GM21423 (cell line): ENCODE data around the gene DNAL4.

ENCODE experiments used
- ATAC-seq: cut with Tn5 transposase; IDR thresholded peaks from one replicate; pipeline ENCODE4 v1.9.1; 2021; ENCODE audit warnings: mild to moderate bottlenecking, moderate library complexity; ENCODE audit not compliant: unreplicated experiment

DNAL4 gene

DNA sequence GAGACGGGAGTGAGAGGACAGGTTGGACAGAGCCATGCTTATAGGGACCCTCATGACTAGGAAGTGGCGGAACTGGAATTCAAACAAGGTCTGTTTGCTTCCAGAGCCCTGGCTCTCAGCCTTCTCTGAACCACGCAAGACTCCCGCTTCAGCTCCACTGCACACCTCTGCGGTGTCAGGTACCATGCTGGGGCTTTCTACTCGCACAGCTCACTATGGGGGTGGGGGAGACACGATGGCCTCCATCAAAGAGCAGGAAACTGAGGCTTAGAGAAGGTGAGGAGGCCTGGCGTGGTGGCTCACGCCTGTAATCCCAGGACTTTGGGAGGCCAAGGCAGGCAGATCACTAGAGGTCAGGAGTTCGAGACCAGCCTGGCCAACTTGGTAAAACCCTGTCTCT is 52.4 kb downstream of the DNAL4 start:
- no peak for ATAC-seq

DNA sequence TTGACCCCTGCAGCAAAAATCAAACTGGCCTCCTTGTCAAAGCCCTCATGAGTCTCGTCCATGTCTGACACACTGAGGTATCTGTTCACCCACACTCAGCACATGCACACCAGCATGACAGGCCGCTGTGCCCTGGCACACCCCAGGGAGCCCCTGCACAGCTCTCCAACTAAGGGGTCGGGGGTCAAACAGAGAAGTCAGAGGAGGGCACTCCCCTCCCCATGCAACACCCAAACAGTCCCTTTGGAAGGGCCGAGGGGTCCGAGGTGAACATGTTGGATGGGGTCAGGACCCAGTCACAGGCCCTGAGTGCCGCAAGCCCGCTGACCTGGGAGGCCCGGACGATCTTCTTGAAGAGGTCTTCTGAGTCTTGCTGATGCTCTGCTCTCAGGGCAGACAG is 52.8 kb downstream of the DNAL4 start:
- no peak for ATAC-seq

DNA sequence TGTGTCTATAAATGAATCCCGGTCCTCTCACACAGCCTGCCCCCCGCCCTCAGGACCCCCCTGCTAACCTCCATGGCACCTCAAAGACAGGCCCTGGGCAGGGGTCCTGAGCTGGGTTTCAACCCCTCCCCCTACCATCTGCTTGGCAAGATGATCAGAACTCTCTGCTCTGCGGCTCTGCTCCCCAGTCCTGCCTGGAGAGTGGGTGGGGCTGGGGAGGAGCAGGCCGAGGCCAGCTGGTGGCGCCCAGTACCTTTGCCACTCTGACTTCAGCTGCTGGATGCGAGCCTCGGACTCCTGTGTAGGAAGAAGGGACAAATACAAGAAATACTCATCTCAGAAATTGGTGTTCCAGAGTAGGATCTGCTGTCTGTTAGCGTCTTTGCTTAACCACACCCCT is 53.2 kb downstream of the DNAL4 start:
- no peak for ATAC-seq

DNA sequence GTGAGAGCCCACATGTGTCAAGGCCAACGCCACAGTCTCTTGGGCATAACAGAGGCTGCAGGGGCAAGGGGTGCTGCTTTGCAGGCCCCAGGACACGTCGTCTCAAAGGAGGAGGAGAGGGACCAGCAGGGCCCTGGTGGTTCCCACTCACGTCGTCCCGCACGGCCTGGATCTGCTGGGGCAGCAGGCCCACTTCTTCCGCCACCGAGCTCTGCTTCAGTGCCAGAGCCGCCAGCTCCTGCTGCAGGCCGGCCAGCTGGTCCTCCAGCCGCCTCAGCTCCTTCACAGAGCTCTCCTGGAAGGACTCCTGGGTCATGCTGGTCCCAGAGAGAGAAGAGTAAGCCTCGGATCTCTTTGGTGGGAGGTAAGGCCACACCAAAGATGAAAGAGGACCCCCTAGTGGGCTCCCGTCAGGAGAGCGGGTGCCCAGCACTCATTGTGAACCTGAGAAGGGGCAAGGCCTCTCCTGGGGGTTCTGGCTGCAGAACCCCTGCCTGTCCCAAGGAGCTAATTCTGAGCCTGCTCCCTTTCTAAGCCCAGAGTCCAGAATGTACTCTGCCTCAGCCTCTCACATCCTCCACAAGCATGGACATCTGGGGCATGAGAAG is 53.7 kb downstream of the DNAL4 start:
- ATAC-seq, result no peak

DNA sequence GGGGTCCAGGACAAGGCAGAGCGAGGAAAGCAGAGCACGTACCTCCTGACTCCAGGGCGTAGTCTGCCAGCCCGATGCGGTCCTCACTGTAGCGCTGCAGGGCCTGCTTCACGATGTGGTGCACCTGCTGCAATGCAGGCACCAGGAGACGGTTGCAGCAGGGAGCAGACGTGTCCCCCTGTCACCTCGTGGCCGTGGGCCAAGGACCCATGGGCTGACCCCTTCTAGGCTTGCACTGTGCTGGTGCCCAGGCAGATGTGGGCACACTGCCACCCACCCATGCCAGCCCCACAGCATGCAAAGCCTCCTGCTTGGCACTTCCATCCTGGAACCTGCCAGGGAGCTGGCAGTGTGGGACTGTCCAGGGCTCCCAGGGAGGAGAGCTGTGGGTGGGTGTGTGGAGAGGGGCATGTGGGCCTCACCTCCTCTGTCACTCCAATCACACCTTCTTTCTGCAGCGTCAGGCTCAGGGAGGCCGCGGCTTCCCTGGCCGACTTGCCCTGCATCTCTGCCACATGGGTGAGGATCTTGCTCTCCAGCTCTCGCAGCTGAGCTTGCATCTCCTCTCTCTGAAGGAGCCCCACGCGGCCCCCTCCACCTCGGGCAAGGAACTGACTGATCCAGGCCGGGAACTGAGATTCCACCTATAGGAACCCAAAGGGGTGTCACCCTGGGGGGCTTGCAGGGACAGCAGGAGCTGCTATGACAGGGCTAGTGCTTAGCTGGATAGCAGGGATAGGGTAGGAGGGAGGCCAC is 54.5 kb downstream of the DNAL4 start:
- no peak for ATAC-seq

DNA sequence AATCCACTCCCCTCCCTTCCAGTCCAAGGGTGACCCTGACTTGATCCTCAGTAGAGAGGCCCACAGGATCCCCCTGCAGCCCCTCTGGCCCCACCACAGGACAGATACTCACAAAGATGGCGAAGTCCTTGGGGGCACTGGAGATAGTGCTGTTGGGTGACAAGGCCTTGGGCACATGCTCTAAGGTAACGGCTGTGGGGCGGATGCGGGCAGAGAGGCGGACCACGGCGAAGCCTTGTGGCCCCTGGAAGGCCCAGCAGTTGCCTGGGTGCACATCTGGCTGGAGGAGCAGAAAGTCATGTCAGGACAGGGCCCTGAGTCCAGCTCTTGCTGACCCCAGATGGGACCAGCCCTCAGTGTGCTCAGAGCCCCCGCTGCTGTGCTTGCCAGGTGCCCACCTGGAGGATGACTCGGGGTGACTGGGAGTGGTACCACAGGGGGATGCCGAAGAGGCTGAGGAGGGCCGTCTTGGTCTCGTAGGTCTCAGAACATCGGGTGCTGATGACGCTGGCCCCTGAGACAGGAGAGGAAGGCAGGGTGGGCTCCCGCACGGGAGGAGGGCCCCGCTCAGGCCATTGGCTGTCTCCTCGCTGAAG is 55.4 kb downstream of the DNAL4 start:
- no peak for ATAC-seq

DNA sequence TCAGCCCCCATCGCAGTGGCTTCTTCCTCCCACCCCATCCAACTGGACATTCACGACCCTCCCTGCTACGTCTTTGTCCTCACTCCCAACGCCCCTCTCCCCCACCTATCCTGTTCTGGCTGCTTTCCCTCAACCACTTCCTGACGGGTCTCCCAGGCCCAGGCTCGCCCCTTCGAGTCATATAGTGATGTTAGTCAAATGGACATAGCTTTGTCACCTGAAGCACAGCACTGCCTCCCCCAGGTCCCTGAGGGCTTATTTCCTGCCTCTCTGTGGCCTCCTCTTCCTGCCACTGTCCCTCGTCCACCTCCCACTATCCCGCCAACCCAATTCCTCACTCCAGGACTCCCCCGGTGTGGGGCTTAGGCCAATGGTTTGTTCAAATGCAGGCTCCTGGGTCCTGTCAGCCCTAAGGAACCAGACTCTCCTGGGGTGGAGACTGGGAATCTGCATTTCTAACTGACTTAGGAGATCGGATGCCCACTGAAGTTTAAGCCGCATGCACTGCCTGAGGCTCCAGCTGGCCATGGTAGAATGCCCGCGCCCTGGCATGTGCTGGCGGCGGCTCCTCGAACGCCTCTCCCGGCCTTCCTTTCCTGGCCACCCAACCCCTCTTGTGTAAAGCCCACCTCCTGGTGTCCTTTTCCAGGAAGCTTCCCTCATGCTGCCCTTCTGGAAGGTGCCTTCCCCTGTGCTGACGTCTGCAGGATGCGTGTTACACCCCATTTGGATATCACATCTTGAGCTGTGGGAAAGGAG is 56.5 kb downstream of the DNAL4 start:
- ATAC-seq, result no peak

DNA sequence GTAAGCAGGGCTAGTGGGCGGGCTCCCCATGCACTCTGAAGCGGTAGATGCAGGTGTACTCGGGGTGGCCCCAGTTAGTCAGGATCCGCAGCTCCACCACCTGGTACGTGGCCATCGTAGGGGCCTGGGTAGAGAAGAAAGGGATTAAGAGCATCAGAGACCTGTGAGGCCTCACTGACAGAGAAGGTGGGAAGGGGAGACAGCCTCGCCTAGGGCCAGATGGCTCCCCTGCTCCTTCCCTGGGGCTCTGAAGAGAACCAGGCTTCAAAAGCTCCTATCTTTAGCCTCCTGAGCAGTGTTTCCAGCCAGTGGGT is 57.7 kb downstream of the DNAL4 start:
- no peak for ATAC-seq

DNA sequence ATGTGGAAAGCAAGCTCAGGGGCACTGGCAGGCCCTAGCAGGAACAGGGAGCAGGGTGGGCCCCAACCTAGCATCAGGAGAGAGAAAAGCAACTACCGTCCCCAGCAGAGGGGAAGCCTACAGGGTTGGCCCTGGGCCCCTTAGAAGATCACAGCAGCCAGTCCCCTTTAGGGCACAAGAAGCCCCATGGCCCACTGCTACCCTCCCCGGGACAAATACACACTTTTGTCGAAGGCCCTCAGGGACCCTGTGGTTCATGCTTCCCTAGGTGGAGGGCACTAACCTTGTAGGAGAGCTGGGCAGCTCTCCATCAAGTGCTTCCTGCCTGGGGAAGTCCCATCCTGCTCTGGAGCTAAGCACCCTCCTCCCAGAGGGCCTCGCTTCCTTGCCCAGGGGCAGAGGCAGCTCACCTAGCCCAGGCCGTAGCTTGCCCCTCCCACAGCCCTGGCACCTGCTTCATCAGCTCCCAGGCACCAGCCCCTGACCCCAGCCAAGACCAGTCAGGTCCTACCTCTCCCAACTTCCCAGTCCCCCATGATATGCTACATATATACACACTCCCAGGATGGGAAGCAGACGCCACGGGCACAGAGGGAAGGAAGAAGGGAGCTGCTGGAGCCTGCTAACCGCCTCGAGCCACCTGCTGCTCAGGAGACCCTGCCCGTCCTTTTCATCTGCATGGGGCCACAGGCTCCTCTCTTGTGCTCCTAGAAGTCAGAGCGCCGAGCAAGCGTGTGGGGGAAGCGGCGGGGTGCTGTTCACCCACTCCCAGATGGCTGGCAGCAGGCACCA is 58.3 kb downstream of the DNAL4 start:
- no peak for ATAC-seq

DNA sequence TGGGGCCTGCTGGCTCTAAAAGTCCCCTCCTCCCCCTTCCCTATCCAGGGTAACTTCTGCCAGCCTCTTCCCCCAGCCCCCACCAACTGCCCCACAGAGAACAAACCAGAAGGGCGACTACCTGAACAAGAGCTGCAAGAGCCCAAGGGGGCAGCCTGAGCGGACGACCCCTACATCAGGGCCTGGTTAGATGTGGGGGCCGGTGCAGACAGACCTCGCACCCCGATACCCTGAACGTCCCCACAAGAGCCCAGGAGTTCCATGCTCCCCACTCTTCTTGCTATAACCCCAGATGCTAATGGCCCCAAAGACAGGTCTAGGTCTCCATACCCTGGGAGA is 58.8 kb downstream of the DNAL4 start:
- ATAC-seq, result no peak

DNA sequence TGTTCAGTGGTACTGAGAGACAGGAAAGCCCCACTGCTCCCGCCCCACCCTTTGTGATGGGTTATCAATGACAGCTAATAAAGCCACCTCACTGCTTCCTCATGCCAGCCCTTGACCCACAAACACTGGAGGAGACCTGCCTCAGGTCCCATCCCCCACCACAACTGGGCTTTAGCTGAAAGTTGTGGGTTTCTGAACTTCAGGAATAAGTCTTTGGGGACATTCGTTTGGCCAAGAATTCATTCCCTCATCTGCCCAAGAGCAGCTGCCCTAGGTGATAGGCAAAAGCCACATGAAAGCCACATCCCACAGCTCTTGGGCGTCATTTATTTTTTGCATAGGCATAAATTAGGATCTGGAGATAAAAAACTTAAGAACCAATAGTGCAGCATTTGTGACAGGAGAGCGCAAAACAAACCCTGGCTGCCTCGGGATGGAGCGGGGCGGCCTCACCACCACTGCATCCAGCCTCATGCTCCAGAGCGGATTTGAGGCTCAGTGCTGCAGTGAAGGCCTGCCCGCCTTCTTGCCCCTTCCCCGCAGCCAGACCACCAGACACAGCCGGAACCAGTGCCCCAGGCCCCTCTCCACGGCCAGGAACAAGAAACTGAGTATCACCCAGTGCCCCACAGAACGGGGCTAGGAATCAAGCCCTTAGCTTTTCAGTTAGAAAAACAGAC is 59.4 kb downstream of the DNAL4 start:
- ATAC-seq, result no peak

DNA sequence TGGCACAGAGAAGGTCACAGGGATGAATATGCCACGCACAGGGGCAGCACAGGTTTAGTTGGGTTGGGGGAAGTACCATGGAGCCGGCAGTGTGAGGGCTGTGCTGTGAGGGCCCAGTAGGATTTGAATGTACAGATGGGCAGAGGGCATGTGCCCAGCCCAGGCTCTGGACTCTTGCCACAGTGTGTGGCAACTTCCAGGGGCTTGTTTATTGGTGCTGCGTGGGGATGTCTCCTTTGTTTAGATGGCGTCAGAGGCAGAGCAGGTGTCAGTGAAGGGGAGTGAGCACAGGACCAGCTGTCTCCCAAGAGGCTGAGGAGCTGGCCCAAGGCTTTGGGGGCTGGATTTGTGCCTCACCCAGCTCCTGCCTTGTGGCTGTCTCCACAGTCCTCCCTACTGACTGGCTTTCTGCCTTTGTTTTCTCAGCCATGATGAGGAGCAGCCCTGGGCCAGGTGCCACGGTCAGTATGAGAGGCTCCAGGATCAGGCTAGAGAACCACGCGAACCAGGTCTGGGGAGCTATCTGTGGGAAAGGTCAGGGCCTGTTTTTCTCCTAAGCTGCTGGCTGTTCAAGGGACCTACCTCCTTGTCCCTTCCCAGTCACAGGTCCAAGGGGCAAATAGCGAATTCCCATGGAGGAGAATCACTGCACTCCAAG is 60.1 kb downstream of the DNAL4 start:
- no peak for ATAC-seq

DNA sequence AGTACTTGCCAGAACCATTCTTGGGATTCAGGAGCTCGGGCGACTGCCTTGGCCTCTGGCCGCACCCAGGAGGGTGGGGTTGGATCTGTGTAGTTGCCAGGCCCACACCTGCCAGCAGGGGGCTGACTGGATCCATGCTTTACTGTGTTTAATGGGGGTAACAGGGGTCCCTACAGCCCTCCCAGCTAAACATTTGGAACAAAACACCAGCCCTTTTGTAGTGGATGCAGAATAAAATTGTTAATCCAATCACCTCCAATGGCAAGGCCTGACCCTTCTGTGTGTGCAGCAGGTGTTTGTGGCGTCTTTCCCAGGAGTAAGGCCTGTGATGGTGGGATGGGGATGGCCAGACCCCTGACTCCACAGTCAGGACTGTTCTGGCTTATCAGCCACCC is 60.6 kb downstream of the DNAL4 start:
- no peak for ATAC-seq

DNA sequence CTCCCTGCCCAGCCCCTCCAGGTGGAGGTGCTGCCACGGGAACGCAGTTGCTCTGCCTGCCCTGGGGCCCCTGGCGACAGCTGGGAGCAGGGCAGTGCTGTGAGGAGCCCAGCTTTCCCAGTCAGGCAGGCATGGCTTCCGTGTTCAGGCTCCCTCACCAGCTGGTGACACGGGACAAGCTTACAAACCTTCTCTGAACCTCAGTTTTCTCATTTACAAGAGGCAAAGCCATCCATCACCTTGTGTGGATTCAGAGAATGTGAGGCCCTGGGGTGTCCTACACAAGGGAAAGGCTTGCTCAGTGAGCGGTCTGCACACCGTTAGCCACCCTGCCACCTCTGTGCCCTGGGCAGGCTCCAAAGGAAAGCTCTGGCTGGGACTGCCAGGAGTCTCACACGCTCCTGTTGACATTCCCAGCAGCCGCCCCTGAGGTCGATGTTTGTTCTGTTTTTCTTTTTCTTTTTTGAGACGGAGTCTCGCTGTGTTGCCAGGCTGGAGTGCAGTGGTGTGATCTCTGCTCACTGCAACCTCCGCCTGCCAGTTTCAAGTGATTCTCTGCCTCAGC is 61.6 kb downstream of the DNAL4 start:
- ATAC-seq, result no peak

DNA sequence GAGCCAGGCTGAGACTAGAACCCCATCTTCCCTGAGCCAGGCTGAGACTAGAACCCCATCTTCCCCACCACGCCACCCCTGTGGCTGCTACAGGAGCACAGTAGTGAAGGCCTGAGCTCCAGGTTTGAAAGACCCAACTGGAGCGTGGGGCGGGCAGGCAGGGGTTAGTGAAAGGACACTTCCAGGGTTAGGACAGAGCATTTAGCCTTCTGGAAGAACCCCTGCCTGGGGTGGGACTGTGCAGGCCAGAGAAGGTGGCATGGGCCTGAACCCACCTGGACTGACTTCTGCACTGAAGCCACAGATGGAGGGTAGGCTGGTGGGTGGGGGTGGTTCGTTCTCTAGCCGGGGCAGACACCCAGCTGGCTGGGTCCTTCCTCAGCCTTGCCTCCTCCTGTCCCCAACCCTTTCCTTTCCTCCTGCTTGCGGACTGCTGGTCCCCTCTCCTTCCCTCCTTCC is 62.2 kb downstream of the DNAL4 start:
- ATAC-seq, result no peak

DNA sequence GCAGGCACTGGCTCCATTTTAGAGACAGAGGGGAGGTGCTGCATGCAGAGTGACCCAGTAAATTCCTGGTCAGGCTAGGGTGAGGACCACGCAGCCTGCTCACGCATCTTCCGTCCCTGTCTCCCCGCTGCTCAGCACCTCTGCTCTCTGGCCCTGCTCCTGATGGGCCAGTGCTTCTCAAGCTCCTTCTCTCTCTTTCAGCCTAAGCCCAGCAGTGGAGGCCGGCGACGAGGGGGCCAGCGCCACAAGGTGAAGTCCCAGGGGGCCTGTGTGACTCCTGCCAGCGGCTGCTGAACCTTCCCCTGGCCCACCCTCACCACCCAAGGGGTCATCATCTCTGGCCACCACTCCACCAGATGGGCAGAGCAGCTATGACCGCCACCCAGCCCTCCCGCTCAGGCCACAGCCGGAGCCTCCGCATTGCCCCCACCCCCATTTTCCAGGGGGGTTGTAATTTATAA is 63.5 kb downstream of the DNAL4 start:
- no peak for ATAC-seq

DNA sequence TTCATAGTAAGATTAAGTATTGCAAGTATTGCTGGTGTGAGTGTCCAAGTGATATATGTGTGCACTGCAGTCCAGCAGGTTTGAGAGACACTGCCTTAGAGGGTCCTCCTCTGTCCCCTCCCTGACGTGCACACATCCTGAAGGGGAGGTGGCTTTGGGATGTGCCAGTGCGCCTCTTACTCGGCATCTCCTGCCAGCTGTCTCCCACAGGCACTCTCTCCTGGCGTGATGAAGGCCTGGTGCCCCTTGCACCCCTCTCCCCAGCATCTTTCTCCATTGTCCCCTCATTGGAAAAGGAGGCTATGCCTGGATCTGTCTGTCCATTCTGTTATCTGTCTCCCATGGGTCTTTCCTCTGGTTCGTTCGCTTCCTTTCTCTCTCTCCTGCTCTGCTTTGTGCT is 64.0 kb downstream of the DNAL4 start:
- no peak for ATAC-seq

DNA sequence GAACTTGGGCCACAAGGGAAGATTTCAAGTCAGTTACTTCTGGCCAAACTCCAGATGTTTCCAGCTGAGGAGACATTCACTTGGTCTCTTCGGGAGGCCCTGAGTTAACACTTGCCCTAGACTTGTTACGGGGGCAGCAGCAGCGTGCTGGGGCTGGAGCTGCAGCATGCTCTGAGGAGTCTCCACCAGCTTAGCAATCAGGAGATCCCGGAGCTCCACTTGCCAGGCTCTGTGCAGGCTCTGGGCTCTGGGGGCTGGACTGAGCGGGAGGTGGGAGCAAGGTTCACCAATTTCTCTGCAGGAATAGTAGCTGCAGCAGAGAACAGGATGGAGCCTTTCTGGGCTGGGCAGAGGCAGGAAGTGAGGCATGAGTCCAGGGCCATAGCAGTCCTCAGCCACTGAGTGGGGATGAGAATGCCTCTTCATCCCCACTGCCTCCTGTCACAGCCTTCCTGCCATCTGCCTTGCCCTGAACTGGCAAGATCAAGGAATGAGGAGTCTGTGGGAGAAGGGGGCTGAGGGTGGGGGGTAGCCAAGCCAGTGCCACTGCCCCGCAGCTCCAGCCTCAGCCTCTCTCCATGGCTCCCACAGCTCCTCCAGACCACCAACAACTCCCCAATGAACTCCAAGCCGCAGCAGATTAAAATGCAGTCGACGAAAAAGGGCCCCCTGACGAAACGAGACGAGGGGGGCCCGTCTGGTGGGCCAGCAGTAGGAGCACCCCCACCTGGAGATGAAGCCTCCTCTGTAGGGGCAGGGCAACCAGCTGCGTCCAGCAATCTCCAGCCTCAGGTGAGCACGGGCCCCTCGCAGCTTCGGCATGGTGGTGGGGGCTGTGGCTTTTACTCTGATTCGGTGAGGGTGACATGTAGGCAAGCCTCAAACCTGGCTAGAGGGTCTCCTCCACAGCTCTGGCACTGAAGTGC is 64.8 kb downstream of the DNAL4 start:
- ATAC-seq, result no peak
